Daoy (cell line): ENCODE data around the gene PDIA6. TPM values are rescaled to one million over a fixed set of nuclear protein-coding genes. Genes with fewer than 3 reads are reported as not detected.
A peak's percentile ranks its signal among the peaks of the same experiment; 100 is the strongest.

Experiments used
- DNase-seq: peaks from one replicate; pipeline ENCODE4 v3.0.0-alpha.2; 2015; ENCODE audit warnings: low read depth
- total RNA-seq: library from RNA; depleted of rRNA; stranded (reverse); fragments of >200 nt; shearing (Covaris generic); gene quantifications from 2 replicates; pipeline ENCODE4 v1.2.3, GENCODE V29; 2014

Gene PDIA6
- total RNA-seq, 1 experiment from 2014 or later: 381 TPM

DNA sequence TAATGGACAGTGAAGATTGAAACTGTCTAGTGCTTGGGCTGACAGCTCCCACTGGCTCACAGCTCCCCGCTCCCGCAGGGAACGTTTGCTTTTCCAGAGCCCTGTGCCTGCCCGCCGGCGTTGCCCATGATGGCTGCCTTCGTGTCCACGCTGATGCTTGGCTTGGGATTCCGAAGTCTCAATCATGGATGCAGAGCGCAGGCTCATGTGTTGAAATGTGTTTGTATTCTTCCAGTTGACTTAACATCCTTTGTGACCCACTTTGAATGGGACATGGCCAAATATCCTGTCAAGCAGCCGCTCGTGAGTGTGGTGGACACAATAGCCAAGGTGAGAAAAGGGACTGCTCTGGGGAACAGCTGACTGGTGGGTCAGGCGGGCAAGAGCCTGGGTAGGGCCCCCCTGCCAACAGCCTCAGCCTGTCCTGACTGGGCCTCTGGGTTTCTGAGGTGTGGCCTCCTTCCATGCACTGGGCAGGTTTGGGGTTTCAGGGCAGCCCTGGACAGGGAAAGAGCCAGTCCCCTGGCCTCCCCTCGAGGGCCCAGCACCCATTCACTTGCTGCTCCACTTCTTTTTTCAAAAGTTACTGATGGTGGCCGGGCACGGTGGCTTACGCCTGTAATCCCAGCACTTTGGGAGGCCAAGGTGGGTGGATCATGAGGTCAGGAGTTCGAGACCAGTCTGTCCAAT lies 48.3 kb downstream of the PDIA6 start:
- DNase-seq: no peak

DNA sequence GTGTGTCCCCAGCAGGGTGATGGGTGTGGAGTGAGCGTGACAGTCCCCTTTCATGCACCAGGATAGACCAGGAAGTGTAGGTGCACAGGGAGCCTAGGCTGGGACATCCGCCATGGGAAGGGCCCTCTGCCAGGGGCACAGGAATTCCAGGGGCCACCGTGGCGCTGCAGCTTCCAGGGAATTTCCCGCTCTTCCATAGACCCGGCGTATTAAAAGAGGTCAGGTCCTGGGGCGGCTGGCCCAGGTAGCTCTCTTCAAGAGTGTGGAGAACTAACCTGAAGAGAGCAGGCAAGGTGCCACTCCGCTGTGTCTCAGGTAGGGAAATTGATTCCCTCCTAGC lies 49.2 kb downstream of the PDIA6 start:
- no peak for DNase-seq

DNA sequence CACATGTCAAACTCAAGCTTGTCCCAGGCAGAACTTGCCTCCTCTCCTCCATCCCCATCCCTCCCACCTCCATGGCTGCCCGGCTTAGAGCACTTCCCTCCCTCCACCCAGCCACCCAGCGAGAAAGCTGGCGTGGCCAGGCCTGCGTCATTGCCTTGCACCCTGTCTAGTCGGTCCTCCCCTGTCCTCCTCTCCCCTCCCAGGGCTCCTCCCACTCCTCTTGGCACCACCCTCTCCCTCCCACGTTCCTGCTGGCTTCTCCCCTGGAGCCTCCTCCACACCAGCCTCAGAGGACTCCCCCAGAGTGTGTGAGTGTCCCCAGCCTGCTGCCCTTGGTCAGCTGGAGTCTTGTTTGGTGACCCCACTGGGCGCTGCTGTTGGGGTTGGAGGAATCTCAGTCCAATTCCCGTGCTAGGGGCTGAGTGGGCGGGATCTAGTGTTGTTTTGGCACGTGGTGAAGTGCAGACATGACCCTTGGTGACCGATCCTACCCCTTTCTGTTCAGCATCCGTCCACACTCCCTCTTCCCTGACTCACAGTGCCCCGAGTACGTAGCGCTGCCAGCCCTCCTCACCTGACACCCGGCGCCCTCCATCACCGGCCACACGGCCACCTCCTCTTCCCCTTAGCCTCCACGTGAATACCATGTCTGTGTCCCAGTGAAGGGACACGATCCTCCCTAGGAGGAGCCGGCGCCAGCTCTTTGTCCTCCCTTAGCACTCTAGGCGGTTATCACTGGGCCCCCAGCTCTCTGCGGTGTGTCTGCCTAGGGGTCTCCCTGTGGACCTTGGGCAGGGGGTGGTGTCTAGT lies 49.7 kb downstream of the PDIA6 start:
- DNase-seq: peak; percentile 70

DNA sequence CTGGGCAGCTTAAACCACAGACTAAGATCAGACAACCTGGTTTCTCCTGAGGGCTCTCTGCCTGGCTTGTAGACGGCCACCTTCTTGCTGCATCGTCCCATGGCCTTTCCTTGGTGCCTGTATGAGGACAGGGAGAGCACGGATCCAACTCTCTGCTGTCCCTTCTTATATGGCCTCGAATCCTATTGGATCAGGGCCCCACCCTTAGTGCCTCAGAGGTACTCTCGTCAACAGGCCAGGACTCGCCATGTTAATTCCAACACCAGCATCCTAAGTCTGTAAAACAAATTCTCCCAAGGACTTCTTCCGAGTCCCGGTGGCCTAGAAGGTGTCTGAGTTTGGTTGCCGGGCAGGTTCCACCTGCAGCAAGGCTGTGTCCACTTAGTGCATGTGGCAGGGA lies 51.0 kb downstream of the PDIA6 start:
- DNase-seq: no peak

DNA sequence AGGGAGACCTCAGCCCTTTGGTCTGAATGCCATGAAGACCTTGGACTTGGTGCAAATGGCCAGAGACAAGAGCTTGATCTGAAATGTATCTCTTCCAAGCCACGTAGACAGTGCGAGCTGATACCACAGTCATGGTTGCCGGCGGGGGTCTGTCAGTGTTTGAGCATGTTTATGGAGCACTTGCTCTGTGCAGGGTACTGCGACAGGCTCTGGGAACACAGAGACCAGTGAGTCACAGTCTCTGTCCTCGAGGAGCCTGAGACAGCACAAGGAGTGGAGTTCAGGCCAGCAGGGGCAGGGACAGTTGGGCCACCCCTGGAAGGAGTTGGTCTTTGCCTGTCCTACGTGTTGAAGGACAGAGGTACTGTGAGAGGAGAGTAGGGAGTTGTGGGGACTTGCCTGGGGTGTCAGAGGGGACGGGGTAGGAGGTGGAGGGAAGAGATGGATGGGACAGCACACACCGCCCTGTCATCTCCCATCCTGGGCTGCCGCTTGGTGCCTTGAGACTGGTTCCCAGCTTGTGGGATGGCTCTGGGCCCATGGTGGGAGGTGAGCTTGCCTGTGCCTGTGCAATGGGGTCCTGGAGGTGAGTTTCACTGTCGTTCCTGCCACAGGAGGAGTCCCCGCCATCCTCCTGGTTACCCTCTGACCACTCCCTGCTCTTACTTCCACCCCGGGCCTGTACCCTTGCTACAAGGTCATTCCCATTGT lies 51.6 kb downstream of the PDIA6 start:
- no peak for DNase-seq

DNA sequence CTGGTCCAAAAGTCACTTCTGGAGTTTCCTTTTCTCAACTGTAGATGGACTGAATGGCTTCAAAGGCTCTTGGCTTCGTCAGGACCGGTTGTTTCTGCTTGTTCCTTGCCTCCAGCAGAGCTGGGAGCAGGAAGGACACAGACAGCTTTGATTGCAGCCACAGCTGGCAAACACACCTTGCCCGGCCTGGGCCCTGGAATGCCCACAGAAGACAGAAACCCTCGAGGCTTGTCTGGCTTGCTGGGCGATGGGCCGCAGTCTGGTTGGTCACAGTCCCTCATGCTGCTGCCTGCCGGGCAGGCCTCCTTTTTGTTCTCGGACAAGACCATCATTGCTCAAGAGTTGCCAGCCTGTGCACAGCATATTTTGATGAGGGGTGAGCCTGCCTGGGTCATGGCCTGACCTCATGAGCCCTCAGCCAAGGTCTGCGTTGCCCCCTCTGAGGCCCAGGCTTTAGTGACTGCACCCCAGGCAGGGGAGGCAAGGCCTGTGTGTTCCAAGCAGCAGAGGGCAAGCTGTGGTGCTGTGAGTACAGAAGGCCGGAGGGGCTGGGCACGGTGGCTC lies 53.4 kb downstream of the PDIA6 start:
- no peak for DNase-seq

DNA sequence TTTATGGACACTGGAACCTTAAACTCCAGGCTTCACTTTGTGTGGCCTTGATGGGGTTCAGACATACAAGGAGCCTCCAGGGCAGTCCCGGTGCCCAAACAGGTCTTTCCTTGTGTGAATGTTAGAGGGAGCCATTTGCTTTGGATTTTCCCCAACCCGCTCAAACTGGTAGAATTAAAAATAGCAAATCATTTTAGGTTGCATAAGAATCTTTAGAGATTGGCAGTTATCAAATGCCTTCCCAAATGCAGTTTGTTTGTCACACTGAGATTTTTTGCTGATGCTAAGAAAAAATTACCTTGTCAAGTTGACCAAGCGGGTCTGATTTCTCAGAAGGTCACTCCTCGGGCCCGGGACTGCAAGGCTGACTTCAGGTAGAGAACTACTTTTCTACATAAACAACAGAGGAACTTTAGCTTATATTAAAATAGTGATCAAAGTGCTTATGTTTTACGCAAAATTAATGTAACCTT lies 54.7 kb downstream of the PDIA6 start:
- DNase-seq: no peak

DNA sequence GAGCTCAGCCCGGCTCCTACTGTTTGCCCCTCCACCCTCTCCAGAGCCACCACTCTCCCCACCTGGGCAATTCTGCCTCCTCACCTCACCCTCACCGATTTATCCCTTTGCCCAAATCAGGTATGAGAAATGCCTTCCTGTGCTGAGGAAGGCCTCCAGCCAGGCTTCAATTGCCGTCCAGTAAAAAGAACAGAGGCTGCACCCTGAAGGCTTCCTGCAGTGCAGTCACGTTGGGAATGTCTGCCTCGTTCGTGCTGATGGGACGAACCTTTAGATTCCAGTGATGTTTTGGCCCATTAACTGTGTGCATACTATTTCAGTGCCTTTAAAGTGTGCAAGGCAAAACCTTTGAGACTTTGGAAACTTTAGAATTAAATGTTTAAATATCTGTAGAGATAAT lies 57.0 kb downstream of the PDIA6 start:
- no peak for DNase-seq

DNA sequence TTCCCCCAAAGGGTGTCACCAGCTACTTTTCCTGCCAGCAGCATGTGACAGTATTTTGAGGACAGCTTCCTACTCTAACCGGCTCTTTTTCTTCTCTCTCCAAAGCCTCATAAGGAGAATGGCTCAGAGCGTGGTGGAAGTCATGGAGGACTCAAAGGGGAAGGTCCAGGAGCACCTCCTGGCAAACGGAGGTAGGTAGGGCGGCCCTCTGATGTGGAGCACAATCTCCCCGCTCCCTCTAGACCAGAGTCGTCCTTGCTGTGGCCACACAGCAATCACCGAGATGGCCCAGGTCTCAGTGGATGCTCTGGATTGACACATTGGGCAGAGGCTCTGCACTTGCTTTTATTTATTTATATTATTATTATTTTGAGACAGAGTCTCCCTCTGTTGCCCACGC lies 58.7 kb downstream of the PDIA6 start:
- no peak for DNase-seq

DNA sequence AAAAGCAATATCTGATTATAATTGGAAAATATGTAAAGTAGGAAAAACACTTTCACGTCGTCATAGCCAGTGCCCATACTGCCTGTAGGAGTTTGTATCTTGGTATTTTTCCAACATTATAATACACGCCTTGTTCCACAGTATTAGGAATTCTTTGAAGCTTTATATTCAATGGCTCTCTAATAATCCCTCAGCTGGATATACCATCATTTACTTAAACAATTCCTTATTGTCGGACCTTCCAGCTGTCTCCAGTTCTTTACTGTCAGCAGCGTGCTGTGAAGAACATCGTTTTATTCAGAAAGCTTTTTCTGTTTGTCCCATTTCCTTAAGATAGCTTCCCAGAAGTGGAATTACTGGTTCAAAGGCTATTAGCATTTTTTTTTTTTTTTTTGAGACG lies 59.4 kb downstream of the PDIA6 start:
- DNase-seq: no peak

DNA sequence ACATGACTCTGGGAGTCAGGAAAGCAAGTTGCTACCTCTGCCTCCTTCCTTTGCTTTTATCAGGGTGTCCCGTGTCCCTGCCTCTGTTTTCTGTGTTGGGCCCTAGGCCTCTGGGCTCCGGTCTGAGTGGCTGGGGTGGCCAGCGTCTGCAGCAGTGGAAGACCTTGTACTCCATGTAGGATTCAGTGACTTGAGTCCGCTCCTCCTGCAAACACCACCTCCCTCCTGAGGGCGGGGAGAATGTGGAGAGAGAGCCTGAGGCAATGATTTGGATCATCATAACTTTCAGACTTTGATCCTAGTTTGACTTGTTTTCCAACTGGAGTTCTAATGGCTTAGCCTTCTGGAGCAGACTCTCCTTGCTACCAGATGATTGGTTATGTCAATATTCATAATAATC lies 60.3 kb downstream of the PDIA6 start:
- no peak for DNase-seq

DNA sequence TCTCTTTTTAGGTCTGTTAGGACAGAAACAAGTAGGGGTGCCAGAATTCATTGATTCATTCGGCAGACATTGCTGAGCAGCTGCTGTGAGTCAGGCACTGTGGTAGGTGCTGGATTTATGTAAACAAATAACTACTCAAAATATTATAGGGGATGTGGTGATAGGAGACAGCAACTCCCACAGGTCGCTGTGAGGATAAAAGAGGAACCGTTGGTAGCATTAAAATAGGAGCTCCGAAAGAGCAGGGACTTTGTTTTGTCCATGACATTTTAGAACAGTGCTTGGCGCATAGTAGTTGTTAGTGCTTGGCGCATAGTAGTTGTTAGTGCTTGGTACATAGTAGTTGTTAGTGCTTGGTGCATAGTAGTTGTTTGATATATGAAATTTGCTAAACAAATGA lies 62.0 kb downstream of the PDIA6 start:
- no peak for DNase-seq

DNA sequence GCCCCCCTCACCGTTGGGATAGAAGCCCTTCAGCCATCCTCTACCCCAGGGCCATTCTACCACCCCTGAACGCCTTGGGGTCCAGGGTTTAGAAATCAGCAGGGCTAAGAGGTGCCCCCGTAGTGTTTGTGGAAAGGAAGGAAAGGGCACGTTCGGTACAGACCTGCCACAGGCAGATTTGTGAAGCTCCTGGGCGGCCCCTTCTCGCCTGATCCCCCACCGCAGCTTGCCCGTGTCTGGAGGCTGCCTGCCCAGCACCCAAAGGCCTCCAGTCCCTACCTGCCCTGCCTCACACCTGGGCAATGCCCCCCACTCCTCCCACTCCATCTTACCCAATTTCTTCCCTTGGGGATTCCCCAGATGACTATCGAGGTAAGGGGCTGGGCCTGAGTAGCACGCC lies 69.9 kb downstream of the PDIA6 start:
- no peak for DNase-seq

DNA sequence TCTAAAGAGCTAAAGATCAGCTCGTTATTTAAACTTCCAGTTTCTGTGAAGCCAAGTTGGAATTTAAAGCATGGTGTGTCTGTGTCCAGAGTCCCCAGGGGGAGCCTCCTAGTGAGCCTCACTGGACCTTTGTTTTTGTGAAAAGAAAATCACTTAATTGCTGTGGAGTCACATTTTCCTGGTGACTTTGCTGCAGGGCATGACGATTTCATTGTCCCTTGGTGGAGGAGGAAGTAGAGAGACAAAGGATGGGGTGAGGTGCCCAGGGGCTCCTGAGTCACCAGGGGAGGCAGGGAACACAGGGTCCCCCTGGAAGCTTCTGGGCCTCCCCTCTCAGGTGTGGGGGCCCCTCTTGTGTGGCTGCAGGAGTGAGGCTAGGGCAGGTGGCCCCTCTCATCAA lies 71.4 kb downstream of the PDIA6 start:
- no peak for DNase-seq

DNA sequence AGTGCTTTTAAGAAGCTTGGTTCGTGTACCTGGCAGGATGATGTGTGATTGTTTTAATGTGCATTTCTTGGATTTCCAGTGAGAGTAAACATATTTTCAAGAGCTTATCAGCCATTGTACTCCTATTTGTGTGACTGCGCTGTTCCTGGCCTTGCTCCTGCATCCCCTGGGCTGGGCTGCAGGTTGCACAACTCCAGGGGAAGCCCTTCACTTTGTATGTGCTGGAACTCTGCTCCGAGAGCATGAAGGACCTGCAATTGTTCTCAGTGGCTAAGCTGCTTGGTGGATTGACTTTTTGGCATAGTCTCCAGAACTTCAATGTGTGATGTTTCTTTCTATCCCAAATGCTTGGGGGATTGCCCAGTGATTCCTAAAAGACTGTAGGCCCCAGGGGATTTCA lies 72.4 kb downstream of the PDIA6 start:
- DNase-seq: no peak

DNA sequence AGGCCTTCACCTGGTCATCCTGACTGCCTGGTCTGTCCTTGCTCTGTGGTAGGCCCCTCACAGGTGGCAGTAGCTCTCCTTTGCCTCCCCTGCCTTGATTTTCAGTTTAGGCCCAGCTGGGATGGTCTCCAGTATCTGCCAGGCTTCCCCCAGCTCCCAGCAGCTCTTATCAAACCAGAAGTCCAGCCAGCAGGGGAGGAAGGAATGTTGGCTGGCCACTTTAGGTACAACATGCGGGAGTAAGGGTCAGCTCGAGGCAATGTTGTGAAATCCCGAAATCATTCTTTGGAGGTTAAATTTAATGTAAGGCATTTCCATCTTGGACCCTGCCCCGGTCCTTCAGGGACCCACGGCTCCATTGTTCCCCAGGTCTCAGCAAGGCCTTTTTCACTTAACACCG lies 74.4 kb downstream of the PDIA6 start:
- no peak for DNase-seq

DNA sequence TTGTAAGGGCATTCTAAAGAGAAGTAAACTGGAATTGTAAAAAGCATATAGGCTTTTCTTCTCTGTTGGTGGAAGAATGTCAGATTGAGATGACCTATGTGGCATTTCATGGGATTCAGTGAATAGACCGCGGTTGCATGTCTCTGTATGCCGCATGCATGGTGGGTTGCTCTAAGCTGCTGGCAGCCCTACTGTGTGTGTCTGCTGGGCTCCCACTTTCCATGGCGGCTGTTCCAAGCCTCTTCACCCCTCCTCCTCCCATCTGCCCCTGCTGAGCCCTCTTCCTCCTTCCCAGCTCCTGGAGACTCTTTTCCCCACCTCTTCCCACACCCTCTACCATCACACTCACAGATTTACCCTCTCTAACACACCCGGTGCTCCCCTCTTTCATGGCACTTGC lies 78.6 kb downstream of the PDIA6 start:
- DNase-seq: no peak

DNA sequence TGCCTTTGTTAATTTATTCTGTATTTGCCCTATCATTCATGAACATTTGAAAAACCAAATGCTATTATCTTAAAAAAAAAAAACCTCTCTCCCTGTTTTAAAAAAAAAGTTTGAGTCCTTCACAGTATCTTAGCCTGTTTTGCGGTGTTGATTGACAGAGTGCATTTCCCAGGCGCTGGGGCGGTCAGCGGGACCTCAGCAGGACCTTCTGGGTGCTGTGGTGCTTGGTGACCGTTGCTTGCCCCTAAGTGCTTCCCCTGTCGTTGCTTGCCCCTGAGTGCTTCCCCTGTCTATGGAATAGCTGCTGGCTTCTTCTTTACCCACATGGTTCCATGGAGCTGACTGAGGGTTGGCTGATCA lies 79.0 kb downstream of the PDIA6 start:
- DNase-seq: no peak
